Urinary bladder (tissue), 4 donors: ENCODE data around the gene NXPH3. TPM values are rescaled to one million over a fixed set of nuclear protein-coding genes. Genes with fewer than 3 reads are reported as not detected.

Experiments used
- DNase-seq: peaks from one replicate; pipeline ENCODE4 v3.0.0-alpha.2; 2015; ENCODE audit errors: extremely low spot score
- H3K27ac ChIP-seq: one replicate; pipeline ENCODE4 v1.5.1; 2013; ENCODE audit warnings: low read depth, mild to moderate bottlenecking, moderate library complexity
- H3K36me3 ChIP-seq: one replicate; pipeline ENCODE4 v1.6.1; 2013; ENCODE audit warnings: mild to moderate bottlenecking, moderate library complexity; ENCODE audit not compliant: insufficient read depth
- H3K4me1 ChIP-seq: one replicate; pipeline ENCODE4 v1.6.1; 2013; ENCODE audit warnings: mild to moderate bottlenecking, moderate library complexity; ENCODE audit not compliant: insufficient read depth
- H3K4me3 ChIP-seq: one replicate; pipeline ENCODE4 v1.5.1; 2013; ENCODE audit warnings: low read depth, low read length
- WGBS: extraction: QIAGEN DNeasy Blood & Tissue Kit; methylation state at CpG from one replicate; pipeline ENCODE4 v1.1.7; 2013; 5-methylcytosine and 5-hydroxymethylcytosine counted together
- polyA plus RNA-seq: library from polyadenylated mRNA; stranded (reverse); fragments of 200-250 nt; gene quantifications from one replicate; pipeline ENCODE4 v1.2.3, GENCODE V29; 2013
- total RNA-seq: library from RNA; depleted of rRNA; stranded (reverse); fragments of >200 nt; gene quantifications from one replicate; pipeline ENCODE4 v1.2.3, GENCODE V29; 2014
- donor health status: healthy with polysubstance abuse.
- donor health status: healthy.

Gene NXPH3
- total and polyA plus RNA-seq, 2 donors, result 1.6 to 26.4 TPM

DNA sequence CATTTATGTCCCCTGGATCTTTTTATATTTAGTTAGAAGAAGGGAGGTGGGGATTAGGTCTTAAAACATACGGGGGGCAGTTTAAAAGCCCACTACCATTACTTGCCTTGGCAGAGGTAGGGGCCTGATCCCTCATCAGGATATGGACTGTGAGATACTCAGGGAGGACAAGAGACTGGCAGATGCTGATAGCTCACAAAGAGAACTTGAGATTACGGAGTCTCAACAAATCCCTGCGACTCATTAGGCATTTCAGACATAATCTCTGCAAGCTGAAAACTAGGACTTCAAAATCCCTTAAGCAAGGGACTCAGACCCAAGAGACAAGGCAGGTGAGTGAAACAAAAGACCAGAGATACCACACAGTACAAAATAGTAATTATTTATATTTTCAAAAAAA, 23.2 kb downstream of the NXPH3 start:
- no peak overlapping the region for H3K27ac ChIP-seq
- no peak for DNase-seq

DNA sequence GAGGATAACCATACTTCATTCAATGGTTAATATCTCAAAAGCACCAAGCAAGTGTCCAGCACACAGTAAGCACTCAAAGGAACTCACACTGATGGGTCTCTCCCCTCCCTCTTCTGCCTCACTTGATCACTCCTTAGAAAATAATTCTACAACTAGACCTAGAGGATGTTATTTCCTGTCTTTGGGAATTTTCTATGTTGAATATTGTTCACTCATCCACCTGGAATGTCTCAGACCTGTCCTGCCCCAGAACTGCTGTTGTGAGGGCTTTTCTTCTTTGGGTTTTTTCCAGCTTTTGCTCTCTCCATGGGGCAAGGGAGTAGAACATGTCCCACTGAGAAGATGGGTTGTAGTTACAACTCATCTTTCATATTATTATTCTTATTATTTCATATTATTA, 25.3 kb downstream of the NXPH3 start:
- H3K4me3 ChIP-seq, result no peak overlapping the region
- H3K27ac ChIP-seq, result no peak overlapping the region
- no peaks in the 10 kb centered on the region for H3K4me1 ChIP-seq
- H3K36me3 ChIP-seq, result peaks cover 3% of the 10 kb centered on the region
- DNase-seq, result no peak

More for the DNA sequence above, 23.2 kb downstream of the NXPH3 start:
- Histone ChIP-seq H3K4me1 (no peaks in the 10 kb centered on the region), H3K36me3 (peaks cover 3% of the 10 kb centered on the region), H3K4me3 (no peak overlapping the region)
- WGBS, result 84% methylated on average over 3 of the region's 3 CpGs

DNA sequence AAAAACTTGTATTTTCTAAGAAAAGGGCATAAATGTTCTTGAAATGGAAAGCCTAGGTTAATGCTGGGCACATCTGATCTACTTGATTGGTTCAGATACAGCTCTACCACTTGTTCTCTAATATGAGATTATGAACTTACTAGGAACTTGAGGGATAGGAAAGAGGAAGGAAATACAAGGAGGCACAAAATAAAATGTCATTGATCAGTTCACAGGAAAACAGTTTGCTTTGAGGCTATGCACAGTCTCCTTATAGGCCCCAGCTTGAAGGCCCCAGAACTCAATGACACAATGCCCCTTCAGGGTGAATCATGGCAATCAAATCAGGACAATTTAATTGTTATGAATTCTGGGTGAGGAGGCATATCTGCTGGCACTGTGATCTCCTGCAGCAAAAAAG, 27.1 kb downstream of the NXPH3 start:
- Histone ChIP-seq H3K36me3 (peaks cover 3% of the 10 kb centered on the region), H3K27ac (no peak overlapping the region), H3K4me3 (no peak overlapping the region), H3K4me1 (no peaks in the 10 kb centered on the region)
- DNase-seq, result no peak

DNA sequence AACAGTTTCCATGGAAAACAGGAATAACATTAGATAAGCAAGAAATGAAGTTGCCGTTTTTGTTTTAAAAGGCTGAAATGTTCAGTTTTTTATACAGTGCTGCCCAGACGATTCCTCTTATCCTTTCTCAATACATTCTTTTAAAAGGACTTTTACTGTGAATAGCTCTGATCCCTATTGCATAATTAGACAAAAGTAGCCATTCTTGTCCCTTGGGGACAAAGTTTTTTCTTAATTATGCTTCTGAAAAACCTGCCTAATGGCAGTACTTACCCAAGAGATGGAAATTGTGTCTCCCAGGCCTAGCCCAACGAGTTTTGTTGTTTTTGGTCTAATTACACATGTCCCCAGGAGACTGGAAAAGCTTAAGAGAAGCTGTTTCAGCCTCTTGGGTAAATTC, 27.6 kb downstream of the NXPH3 start:
- DNase-seq, result no peak
- Histone ChIP-seq H3K27ac (no peak overlapping the region), H3K4me1 (no peaks in the 10 kb centered on the region), H3K36me3 (peaks cover 3% of the 10 kb centered on the region), H3K4me3 (no peak overlapping the region)
- 32% methylated on average over 3 of the region's 3 CpGs for WGBS

DNA sequence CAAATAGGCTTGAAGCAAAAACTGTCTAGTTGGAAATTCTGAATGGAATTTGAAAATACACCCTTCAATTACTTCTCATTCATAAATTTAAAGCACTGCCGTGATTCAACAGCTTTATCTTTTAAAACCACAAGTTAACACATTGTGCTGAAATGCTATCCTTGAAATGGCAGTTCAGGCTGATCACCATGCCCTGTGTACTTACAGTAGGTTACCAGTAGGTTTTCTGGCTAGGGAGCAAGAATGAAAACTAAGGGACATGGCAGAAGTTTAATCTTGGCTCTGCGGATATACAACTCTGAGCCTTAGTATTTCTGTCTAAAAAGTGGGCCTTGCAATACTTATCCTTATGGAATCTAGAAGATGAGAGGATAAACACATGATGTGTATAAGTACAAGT, 28.0 kb downstream of the NXPH3 start:
- H3K36me3 ChIP-seq, result peaks cover 3% of the 10 kb centered on the region
- H3K4me1 ChIP-seq, result no peaks in the 10 kb centered on the region
- no peak overlapping the region for H3K4me3 ChIP-seq
- WGBS, result 61% methylated on average over 2 of the region's 2 CpGs
- no peak for DNase-seq
- no peak overlapping the region for H3K27ac ChIP-seq

DNA sequence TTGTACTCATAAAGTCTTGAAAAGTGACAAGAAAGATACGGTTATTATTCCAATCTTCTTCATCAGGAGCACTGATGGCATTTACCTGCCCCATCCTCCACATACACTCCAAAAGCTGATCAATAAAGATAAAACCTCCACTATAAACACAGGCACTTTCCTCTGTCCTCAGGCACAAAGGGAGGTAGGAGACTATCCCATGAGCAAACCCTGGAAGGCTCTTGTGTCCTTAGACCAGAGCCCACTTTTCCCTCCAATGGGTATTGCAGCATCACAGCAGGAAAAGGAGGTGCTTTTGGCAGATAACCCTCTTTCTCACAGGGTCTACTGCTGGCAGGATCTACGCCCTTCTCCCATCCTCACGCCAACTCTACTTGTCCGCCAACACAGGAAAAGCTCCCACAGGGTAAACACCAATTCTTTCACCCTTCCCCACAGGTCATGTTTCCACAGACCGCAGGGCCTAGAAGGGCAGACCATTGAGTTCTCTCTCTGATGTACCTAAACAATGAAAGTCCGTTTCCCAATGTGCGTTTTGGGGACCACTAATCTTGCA, 28.7 kb downstream of the NXPH3 start:
- Histone ChIP-seq H3K36me3 (peaks cover 3% of the 10 kb centered on the region), H3K4me3 (no peak overlapping the region), H3K27ac (no peak overlapping the region), H3K4me1 (no peaks in the 10 kb centered on the region)
- 85% methylated on average over 7 of the region's 7 CpGs for WGBS
- DNase-seq, result no peak

DNA sequence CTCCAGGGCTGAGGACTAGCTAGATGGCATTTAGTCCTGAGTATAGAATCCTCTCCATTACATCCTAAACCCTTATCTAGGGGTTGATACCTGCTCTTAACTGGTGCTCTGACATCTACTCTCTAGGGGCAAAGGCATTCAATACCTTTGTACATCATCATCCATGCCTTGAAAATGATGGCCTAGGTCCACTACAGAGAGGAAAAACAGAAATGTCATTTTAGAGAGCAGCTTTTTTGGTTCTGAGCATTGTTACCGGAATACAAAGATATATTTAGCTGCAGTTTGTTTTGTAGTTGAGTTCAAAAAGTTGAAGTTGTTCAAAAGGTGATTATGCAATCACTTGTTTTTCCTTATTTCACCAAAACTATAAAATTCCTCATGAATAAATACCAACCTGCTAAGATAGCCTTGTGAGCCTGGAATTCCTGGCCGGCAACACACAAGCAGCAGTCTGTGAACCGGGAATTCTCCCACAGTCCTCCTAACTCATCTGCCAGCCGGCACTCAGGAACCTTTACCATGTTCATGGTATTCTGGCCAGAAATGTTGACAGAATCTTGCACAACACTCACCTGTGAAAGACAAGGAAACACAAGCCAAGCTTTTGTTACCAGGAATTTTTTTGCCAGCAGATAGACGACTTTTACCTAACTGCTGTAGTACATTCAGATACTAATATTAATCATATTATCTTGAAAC, 35.4 kb downstream of the NXPH3 start:
- H3K4me3 ChIP-seq, result no peak overlapping the region
- H3K27ac ChIP-seq, result peak overlapping the region; percentile 38
- no peaks in the 10 kb centered on the region for H3K36me3 ChIP-seq
- 60% methylated on average over 5 of the region's 5 CpGs for WGBS
- DNase-seq, result no peak
- no peaks in the 10 kb centered on the region for H3K4me1 ChIP-seq

DNA sequence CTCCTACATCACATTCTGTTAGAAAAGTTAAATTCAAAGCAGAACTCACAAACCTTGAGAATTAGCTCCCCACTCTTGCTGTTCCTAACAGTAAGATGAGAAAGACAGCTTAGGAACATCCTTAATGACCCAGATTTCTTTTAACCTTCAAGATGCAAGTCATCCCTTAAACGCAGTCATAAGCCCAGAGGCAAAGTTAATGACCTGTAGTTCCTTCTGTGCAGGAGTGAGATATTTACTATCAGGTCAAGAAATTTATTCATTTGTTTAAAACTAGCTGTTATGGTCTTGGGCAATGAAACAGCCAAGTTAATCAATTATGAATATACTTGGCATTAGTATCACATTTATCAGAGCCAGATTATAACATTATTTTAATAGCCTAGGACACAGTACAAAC, 37.1 kb downstream of the NXPH3 start:
- Histone ChIP-seq H3K4me3 (no peak overlapping the region), H3K36me3 (no peaks in the 10 kb centered on the region), H3K4me1 (no peaks in the 10 kb centered on the region), H3K27ac (no peak overlapping the region)
- DNase-seq, result no peak
- WGBS, result 63% methylated on average over 1 of the region's 1 CpG

DNA sequence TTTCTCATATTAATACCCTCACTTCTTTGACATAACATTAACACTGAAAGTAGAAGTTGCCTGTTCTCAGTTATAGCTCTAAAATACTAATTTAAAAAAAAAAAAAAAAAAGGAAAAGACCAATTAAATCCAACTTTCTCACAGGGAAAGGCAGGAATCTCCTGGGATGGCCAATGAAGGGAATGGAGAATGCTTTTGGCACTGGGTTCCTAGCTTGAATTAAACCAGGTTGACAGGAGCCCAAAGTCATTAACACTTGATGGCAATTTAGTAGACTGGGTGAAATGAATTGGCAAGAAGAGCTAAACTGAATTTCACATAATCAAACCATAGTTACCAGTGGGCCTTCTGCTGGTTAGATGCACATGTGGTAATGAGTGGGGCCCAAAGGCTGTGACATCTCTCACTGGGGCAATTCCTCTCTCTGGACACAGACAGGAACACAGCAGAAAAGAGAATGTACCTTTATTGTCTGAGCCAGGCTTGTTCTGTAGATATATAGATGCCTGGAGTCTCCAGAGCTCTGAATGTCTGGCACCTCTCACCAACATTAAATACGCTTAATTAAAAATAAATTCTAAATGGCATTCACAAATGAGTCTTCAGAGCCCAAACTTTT, 37.6 kb downstream of the NXPH3 start:
- no peak overlapping the region for H3K27ac ChIP-seq
- no peak overlapping the region for H3K4me3 ChIP-seq
- no peak for DNase-seq
- H3K4me1 ChIP-seq, result no peaks in the 10 kb centered on the region
- WGBS, result 93% methylated on average over 1 of the region's 1 CpG
- H3K36me3 ChIP-seq, result peaks cover 2% of the 10 kb centered on the region

DNA sequence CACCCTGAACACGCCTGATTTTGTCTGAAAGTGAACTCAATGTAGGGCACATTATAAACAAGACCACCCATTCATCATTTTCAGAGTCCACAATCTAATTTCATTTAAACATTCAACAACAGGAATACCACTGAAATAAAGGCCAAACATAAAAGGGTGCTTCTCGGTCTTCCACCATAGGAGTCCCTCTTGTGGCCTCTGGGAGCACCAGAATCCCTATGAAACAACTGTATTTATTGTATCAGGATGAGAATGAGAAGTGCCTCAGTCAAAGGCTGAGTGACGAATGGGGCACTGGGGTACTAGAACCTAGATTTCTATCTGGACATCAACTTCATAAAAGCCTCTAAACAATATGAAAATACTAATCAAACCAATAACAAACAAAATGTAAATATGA, 40.4 kb downstream of the NXPH3 start:
- 42% methylated on average over 3 of the region's 3 CpGs for WGBS
- H3K4me1 ChIP-seq, result no peaks in the 10 kb centered on the region
- peaks cover 7% of the 10 kb centered on the region for H3K36me3 ChIP-seq

DNA sequence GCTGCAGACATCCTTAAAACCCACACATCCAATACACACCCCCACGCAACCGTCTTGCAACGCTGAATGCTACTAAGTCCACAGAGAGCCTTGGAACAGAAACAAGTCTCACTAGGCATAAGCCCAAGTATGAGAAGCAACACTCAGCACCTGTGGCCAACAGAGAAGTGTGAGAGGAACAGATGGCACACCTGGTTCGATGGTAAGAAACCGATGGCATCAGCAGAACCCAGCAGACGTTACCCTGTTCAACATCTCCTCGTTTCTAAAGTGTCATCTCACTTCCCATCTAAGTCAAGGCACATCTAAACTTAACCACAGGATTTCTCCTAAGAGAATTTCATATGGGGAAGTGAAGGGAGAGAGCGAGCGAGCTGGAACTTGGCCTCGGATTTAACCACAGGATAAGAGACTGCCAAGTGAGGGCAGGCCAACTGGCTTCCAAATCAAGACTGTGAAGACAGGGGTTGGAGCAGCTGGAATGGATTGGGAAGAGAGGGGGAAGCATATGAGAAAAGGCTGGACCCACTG, 41.0 kb downstream of the NXPH3 start:
- H3K4me3 ChIP-seq, result no peak overlapping the region

More for the DNA sequence above, 40.4 kb downstream of the NXPH3 start:
- no peak overlapping the region for H3K4me3 ChIP-seq
- DNase-seq, result no peak
- H3K27ac ChIP-seq, result no peak overlapping the region

DNA sequence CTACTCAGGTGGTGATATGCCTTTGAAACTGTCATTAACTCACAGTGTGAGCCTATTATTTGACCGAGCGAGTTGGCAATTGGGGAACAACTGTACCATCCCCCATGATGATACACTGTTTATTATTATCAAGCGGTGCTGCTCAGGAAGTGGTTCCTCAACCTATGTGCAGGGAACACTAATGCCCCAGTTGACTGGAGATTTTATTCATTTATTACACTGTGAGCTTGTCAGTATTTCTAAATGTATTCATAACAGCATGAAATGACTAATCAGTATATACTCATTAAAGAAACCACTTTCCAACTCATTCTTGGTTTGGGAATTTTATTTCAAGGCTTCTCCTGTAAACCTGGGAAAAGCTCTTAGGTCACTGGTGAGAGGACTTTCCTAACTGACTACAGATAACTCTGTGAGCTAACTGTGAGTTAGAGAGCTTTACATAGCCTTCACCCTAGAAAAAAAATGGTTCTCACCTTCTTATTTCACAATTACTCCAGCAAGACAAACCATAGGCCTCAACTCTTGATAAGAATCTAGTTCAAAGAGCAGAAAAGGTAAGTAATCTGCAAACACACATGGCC, 42.4 kb downstream of the NXPH3 start:
- WGBS, result 80% methylated on average over 3 of the region's 3 CpGs
- Histone ChIP-seq H3K4me3 (no peak overlapping the region), H3K4me1 (no peaks in the 10 kb centered on the region), H3K27ac (no peak overlapping the region), H3K36me3 (peaks cover 10% of the 10 kb centered on the region)
- DNase-seq, result no peak

More for the DNA sequence above, 41.0 kb downstream of the NXPH3 start:
- H3K4me1 ChIP-seq, result no peaks in the 10 kb centered on the region
- no peak overlapping the region for H3K27ac ChIP-seq
- H3K36me3 ChIP-seq, result peaks cover 8% of the 10 kb centered on the region
- DNase-seq, result no peak
- 21% methylated on average over 10 of the region's 10 CpGs for WGBS

DNA sequence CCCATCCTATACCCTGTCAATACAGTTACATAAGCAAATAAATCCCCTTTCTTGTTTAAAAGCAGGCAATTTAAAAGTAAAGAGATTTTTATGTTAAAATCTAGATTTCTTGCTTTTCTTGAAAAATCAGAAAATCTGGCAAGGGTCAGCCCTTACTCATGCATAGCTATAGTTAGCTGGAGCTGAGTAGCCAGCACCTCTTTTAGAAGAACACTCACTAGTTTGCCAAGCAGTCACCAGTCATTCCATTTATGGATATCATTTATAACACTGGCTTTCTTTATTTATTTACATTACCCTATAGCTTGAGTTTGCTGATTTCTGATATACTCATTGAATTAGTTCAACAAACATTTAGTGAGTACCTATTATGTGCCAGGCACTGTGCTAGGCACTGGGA, 45.7 kb downstream of the NXPH3 start:
- no peak for DNase-seq
- no peak overlapping the region for H3K4me3 ChIP-seq
- no peaks in the 10 kb centered on the region for H3K4me1 ChIP-seq
- no peak overlapping the region for H3K27ac ChIP-seq
- H3K36me3 ChIP-seq, result peaks cover 12% of the 10 kb centered on the region
